SJSA1 (cell line): ENCODE data around the gene FBXO11. TPM values are rescaled to one million over a fixed set of nuclear protein-coding genes. Genes with fewer than 3 reads are reported as not detected.

ENCODE experiments used
- DNase-seq, 2 experiments: peaks; one replicate each; pipeline ENCODE4 v3.0.0-alpha.2; 2015 to 2020; ENCODE audit warnings: low spot score in 2 of 2, low read depth in 1 of 2
- H3K27ac ChIP-seq: fragments of 250-450 bp; sonication (Bioruptor Pico); 2 replicates; pipeline ENCODE4 v1.5.1; 2020; ENCODE audit warnings: mild to moderate bottlenecking, moderate library complexity
- H3K27me3 ChIP-seq: fragments of 250-450 bp; sonication (Bioruptor Pico); replicated peaks from 2 replicates; pipeline ENCODE4 v1.5.1; 2020; ENCODE audit warnings: mild to moderate bottlenecking, moderate library complexity
- H3K36me3 ChIP-seq: fragments of 250-450 bp; sonication (Bioruptor Pico); 2 replicates; pipeline ENCODE4 v1.5.1; 2020; ENCODE audit warnings: mild to moderate bottlenecking
- H3K4me1 ChIP-seq: fragments of 250-450 bp; sonication (Bioruptor Pico); replicated peaks from 2 replicates; pipeline ENCODE4 v1.6.1; 2021; ENCODE audit warnings: mild to moderate bottlenecking
- H3K4me3 ChIP-seq: fragments of 250-450 bp; sonication (Bioruptor Pico); 2 replicates; pipeline ENCODE4 v1.5.1; 2020; ENCODE audit warnings: mild to moderate bottlenecking
- H3K9me3 ChIP-seq: fragments of 250-450 bp; sonication (Bioruptor Pico); replicated peaks from 2 replicates; pipeline ENCODE4 v1.5.1; 2020; ENCODE audit warnings: mild to moderate bottlenecking
- total RNA-seq: library from RNA; depleted of rRNA; stranded (reverse); fragments of >200 nt; shearing (Covaris generic); gene quantifications from 2 replicates; pipeline ENCODE4 v1.2.3, GENCODE V29; 2014

Gene FBXO11
- total RNA-seq, 1 experiment from 2014 or later = 31.6 TPM

GRCh38 chr2:47809903-47810302 is 96.4 kb downstream of the FBXO11 start:
- Histone ChIP-seq H3K27ac (no peak overlapping the region), H3K4me1 (no peaks in the 10 kb centered on the region), H3K9me3 (no peaks in the 10 kb centered on the region), H3K4me3 (no peak overlapping the region), H3K36me3 (peaks cover 91% of the 10 kb centered on the region), H3K27me3 (no peaks in the 10 kb centered on the region)
- no peak for DNase-seq

- Histone ChIP-seq H3K4me3 (no peak overlapping the region), H3K9me3 (peaks cover under 1% of the 10 kb centered on the region; the same call in 1 of the 2 replicates), H3K27ac (no peak overlapping the region), H3K27me3 (no peaks in the 10 kb centered on the region), H3K36me3 (peaks cover 93% of the 10 kb centered on the region), H3K4me1 (no peaks in the 10 kb centered on the region)
- no peak for DNase-seq
Measured at GRCh38 chr2:47808614-47809013, 97.7 kb downstream of the FBXO11 start.

- Histone ChIP-seq H3K9me3 (peaks cover 7% of the 10 kb centered on the region; the same call in 1 of the 2 replicates), H3K27ac (no peak overlapping the region), H3K27me3 (no peaks in the 10 kb centered on the region), H3K4me3 (no peak overlapping the region), H3K4me1 (no peaks in the 10 kb centered on the region), H3K36me3 (peaks cover 100% of the 10 kb centered on the region)
- DNase-seq = no peak
Measured at GRCh38 chr2:47805850-47806249, 100.4 kb downstream of the FBXO11 start.

GRCh38 chr2:47803770-47804169 is 102.5 kb downstream of the FBXO11 start:
- H3K36me3 ChIP-seq = peaks cover 100% of the 10 kb centered on the region
- H3K4me1 ChIP-seq = no peaks in the 10 kb centered on the region
- no peak for DNase-seq

GRCh38 chr2:47803363-47803762 is 102.9 kb downstream of the FBXO11 start:
- no peak for DNase-seq
- Histone ChIP-seq H3K4me3 (no peak overlapping the region), H3K36me3 (peaks cover 100% of the 10 kb centered on the region), H3K27me3 (no peaks in the 10 kb centered on the region), H3K27ac (no peak overlapping the region), H3K4me1 (no peaks in the 10 kb centered on the region), H3K9me3 (peaks cover 7% of the 10 kb centered on the region; the same call in 1 of the 2 replicates)

More at GRCh38 chr2:47803770-47804169, 102.5 kb downstream of the FBXO11 start:
- H3K4me3 ChIP-seq = no peak overlapping the region
- H3K27me3 ChIP-seq = no peaks in the 10 kb centered on the region
- peaks cover 7% of the 10 kb centered on the region; the same call in 1 of the 2 replicates for H3K9me3 ChIP-seq
- no peak overlapping the region for H3K27ac ChIP-seq

GRCh38 chr2:47801118-47801517 is 105.2 kb downstream of the FBXO11 start:
- no peak for DNase-seq
- Histone ChIP-seq H3K4me1 (no peaks in the 10 kb centered on the region), H3K9me3 (peaks cover 7% of the 10 kb centered on the region; the same call in 1 of the 2 replicates), H3K36me3 (peaks cover 100% of the 10 kb centered on the region), H3K27me3 (no peaks in the 10 kb centered on the region), H3K27ac (no peak overlapping the region), H3K4me3 (no peak overlapping the region)

- peaks cover 7% of the 10 kb centered on the region; the same call in 1 of the 2 replicates for H3K9me3 ChIP-seq
- no peak for DNase-seq
- no peaks in the 10 kb centered on the region for H3K4me1 ChIP-seq
- H3K36me3 ChIP-seq = peaks cover 99% of the 10 kb centered on the region
- no peak overlapping the region for H3K4me3 ChIP-seq
- H3K27ac ChIP-seq = no peak overlapping the region
- H3K27me3 ChIP-seq = no peaks in the 10 kb centered on the region
Measured at GRCh38 chr2:47799031-47799609, 107.2 kb downstream of the FBXO11 start.

GRCh38 chr2:47798631-47799030 is 107.7 kb downstream of the FBXO11 start:
- no peak overlapping the region for H3K4me3 ChIP-seq
- H3K9me3 ChIP-seq = peaks cover 7% of the 10 kb centered on the region; the same call in 1 of the 2 replicates
- no peaks in the 10 kb centered on the region for H3K4me1 ChIP-seq
- H3K36me3 ChIP-seq = peaks cover 99% of the 10 kb centered on the region
- no peaks in the 10 kb centered on the region for H3K27me3 ChIP-seq
- no peak for DNase-seq
- no peak overlapping the region for H3K27ac ChIP-seq

- Histone ChIP-seq H3K27ac (no peak overlapping the region), H3K36me3 (peaks cover 87% of the 10 kb centered on the region), H3K4me1 (no peaks in the 10 kb centered on the region), H3K9me3 (no peaks in the 10 kb centered on the region), H3K4me3 (no peak overlapping the region), H3K27me3 (no peaks in the 10 kb centered on the region)
- DNase-seq = no peak
Measured at GRCh38 chr2:47796090-47796697, 110.1 kb downstream of the FBXO11 start.

GRCh38 chr2:47785986-47786385 is 120.3 kb downstream of the FBXO11 start:
- Histone ChIP-seq H3K4me1 (peaks cover 9% of the 10 kb centered on the region), H3K4me3 (no peak overlapping the region), H3K27me3 (no peaks in the 10 kb centered on the region), H3K9me3 (no peaks in the 10 kb centered on the region; the same call in 1 of the 2 replicates), H3K36me3 (peaks cover 44% of the 10 kb centered on the region), H3K27ac (no peak overlapping the region)
- no peak for DNase-seq

GRCh38 chr2:47784352-47784851 is 121.9 kb downstream of the FBXO11 start:
- no peak for DNase-seq

GRCh38 chr2:47783486-47784351 is 122.6 kb downstream of the FBXO11 start:
- no peaks in the 10 kb centered on the region; the same call in 1 of the 2 replicates for H3K9me3 ChIP-seq
- peaks cover 29% of the 10 kb centered on the region for H3K36me3 ChIP-seq
- H3K27ac ChIP-seq = peak overlapping the region; percentile 75
- peak; percentile 68 to 73 for DNase-seq
- H3K27me3 ChIP-seq = no peaks in the 10 kb centered on the region
- H3K4me3 ChIP-seq = peak overlapping the region; percentile 76
- peaks cover 9% of the 10 kb centered on the region for H3K4me1 ChIP-seq

More at GRCh38 chr2:47784352-47784851, 121.9 kb downstream of the FBXO11 start:
- no peak overlapping the region for H3K27ac ChIP-seq
- peaks cover 29% of the 10 kb centered on the region for H3K36me3 ChIP-seq
- H3K9me3 ChIP-seq = no peaks in the 10 kb centered on the region; the same call in 1 of the 2 replicates
- H3K27me3 ChIP-seq = no peaks in the 10 kb centered on the region
- H3K4me1 ChIP-seq = peaks cover 9% of the 10 kb centered on the region
- peak overlapping the region; percentile 76 for H3K4me3 ChIP-seq

GRCh38 chr2:47782671-47783485 is 123.4 kb downstream of the FBXO11 start, which contains the start of gene MSH6:
MSH6 (plus strand) TSS chr2:47783145; CDS start chr2:47783234, 89 bp downstream.
- Histone ChIP-seq H3K36me3 (peaks cover 29% of the 10 kb centered on the region), H3K4me3 (peak within 1 kb of the TSS; percentile 76), H3K4me1 (peaks cover 9% of the 10 kb centered on the region), H3K27me3 (no peaks in the 10 kb centered on the region), H3K9me3 (no peaks in the 10 kb centered on the region; the same call in 1 of the 2 replicates), H3K27ac (peak within 1 kb of the TSS; percentile 75)
- DNase-seq = peak; percentile 89 to 94
